ENCODE results near the gene LIMCH1.

LIMCH1 gene

DNA sequence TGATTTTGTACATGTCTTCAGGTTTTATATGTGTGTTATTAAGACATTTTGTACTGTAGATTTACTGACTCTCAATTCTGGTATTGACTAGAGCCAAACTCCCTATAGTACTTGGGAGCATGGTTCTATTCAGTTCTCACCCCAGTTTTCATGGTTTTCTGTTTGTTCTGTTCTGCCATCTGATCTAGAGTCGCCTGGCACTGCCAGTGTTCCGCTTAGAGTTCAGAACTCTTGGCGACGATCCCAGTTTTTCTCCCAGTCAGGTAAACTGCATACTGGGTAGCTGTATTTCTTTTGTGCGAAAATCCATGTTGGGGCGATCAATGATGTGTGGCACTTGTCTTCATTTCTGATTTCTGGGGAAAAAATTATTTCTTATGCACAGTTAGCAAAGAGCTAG is 132.6 kb downstream of the LIMCH1 start:
- Histone ChIP-seq H3K36me3 (ENCODE audit: control insufficient read depth, insufficient read depth, low read length) (no peaks in the 10 kb centered on the region), H3K9ac (ENCODE audit: low read length) (no peak overlapping the region), H4K5ac (ENCODE audit: low read length) (no peak overlapping the region), H3K4ac (ENCODE audit: low read depth, low read length) (no peak overlapping the region), H2BK5ac (ENCODE audit: low read length) (no peak overlapping the region), H2BK15ac (replicated peaks; ENCODE audit: low read depth) (no peak overlapping the region), H3K27me3 (ENCODE audit: insufficient read depth, low read length, poor library complexity) (no peaks in the 10 kb centered on the region), H3K23ac (ENCODE audit: low read length) (no peak overlapping the region), H3K79me1 (ENCODE audit: low read length) (no peaks in the 10 kb centered on the region), H3K27ac (ENCODE audit: low read depth, low read length) (no peak overlapping the region), H3K4me3 (ENCODE audit: low read length) (no peak overlapping the region), H3K4me1 (ENCODE audit: control insufficient read depth, low read depth, low read length) (no peaks in the 10 kb centered on the region), H4K8ac (ENCODE audit: low read depth, low read length) (no peak overlapping the region), H3K18ac (ENCODE audit: low read length) (no peak overlapping the region), H3K56ac (ENCODE audit: low read length) (no peak overlapping the region), H3K79me2 (ENCODE audit: control insufficient read depth, insufficient read depth, low read length) (no peaks in the 10 kb centered on the region), H2AK5ac (ENCODE audit: low read length) (no peak overlapping the region), H2BK120ac (ENCODE audit: low read depth, low read length) (no peak overlapping the region), H3K4me2 (ENCODE audit: low read length) (no peak overlapping the region)
- WGBS (ENCODE audit: extremely low coverage, insufficient coverage, low lambda C conversion rate), result no CpG with 5 or more reads among the region's 6 CpGs
- no peak for DNase-seq

DNA sequence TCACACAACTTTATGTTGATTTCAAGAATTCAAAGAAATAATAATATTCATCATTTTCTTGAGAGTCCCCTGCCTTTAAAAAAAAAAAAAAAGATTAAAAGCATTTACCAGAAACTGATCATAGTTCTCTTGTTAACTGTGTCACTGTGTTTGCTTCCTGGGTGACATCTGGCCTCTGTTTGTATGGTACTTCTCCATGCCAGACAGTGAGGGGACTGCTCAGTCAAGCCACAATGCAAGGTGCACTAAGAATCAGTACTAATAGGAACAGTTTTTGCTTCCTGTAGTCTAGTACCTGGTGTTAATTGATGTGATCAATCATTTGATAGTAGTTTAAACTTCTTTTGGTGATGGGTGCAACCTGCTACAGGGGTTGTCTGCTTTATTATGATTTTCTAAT is 133.0 kb downstream of the LIMCH1 start:
- no peak overlapping the region for H3K4me2 ChIP-seq (ENCODE audit: low read length)
- no peaks in the 10 kb centered on the region for H3K4me1 ChIP-seq (ENCODE audit: control insufficient read depth, low read depth, low read length)
- no peak overlapping the region for H3K27ac ChIP-seq (ENCODE audit: low read depth, low read length)
- H3K4me3 ChIP-seq (ENCODE audit: low read length), result no peak overlapping the region
- H2BK120ac ChIP-seq (ENCODE audit: low read depth, low read length), result no peak overlapping the region
- H2AK5ac ChIP-seq (ENCODE audit: low read length), result no peak overlapping the region
- H3K27me3 ChIP-seq (ENCODE audit: insufficient read depth, low read length, poor library complexity), result no peaks in the 10 kb centered on the region
- H3K36me3 ChIP-seq (ENCODE audit: control insufficient read depth, insufficient read depth, low read length), result no peaks in the 10 kb centered on the region
- H3K79me2 ChIP-seq (ENCODE audit: control insufficient read depth, insufficient read depth, low read length), result no peaks in the 10 kb centered on the region
- no peak overlapping the region for H2BK15ac ChIP-seq (replicated peaks; ENCODE audit: low read depth)
- H4K8ac ChIP-seq (ENCODE audit: low read depth, low read length), result no peak overlapping the region
- H3K4ac ChIP-seq (ENCODE audit: low read depth, low read length), result no peak overlapping the region
- DNase-seq, result no peak
- no peak overlapping the region for H3K9ac ChIP-seq (ENCODE audit: low read length)
- no peak overlapping the region for H3K56ac ChIP-seq (ENCODE audit: low read length)
- H2BK5ac ChIP-seq (ENCODE audit: low read length), result no peak overlapping the region
- no peak overlapping the region for H3K23ac ChIP-seq (ENCODE audit: low read length)
- no peaks in the 10 kb centered on the region for H3K79me1 ChIP-seq (ENCODE audit: low read length)
- H4K5ac ChIP-seq (ENCODE audit: low read length), result no peak overlapping the region
- no peak overlapping the region for H3K18ac ChIP-seq (ENCODE audit: low read length)

DNA sequence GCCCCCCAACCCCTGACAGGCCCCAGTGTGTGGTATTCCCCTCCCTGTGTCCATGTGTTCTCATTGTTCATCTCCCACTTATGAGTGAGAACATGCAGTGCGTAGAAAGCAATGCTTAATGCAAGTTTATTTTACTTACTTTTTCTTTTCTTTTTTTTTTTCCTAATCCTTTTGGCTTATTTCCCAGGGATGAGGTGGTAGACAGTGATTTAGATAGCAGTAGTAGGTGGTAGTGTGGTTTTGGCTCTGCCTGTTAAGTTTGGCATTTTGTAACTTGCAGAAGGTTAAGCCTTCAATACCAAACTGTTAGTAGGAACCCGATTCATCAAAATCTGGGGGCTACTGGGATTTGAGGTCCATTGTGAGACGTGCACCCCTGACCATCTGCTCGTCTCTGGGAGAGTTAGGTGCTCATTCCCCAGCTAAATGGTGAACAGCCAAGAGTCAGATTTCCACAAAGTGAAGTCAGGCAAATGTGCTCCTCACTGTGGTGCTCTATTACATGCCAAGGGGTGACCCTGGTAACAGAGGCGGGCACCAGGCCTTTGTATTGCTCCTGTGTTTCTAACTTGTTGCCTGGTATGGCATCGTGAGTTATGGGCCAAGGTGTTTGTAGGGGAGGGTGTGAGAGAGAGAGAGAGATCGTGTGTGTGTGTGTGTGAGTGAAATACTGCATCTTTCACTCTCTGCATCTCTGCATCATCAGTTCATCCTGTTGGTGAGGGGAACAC is 140.3 kb downstream of the LIMCH1 start:
- Histone ChIP-seq H4K5ac (ENCODE audit: low read length) (no peak overlapping the region), H3K56ac (ENCODE audit: low read length) (no peak overlapping the region)

DNA sequence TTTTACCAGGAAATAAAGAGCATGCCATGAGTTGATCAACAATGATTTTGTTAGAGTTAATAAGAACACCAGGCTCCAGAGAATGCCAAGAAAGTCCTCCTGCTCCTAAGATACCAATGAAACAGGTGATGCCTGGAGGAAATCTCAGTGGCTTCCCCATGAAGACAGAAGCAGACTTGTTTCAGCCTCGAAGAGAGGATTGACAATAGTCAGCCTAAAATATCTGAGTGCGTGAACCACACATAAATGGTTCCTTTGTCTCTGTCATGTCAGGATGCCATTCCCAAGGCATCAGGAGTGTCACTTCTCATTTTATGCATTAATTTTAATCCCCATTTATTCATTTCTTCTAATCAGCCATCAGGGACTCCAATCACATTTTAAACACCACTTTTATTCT is 141.0 kb downstream of the LIMCH1 start:
- H2BK15ac ChIP-seq (replicated peaks; ENCODE audit: low read depth), result no peak overlapping the region
- no peak overlapping the region for H3K18ac ChIP-seq (ENCODE audit: low read length)
- H3K9ac ChIP-seq (ENCODE audit: low read length), result no peak overlapping the region
- H3K27ac ChIP-seq (ENCODE audit: low read depth, low read length), result no peak overlapping the region
- H3K36me3 ChIP-seq (ENCODE audit: control insufficient read depth, insufficient read depth, low read length), result no peaks in the 10 kb centered on the region
- H2BK120ac ChIP-seq (ENCODE audit: low read depth, low read length), result no peak overlapping the region
- no peaks in the 10 kb centered on the region for H3K4me1 ChIP-seq (ENCODE audit: control insufficient read depth, low read depth, low read length)
- no peak overlapping the region for H3K56ac ChIP-seq (ENCODE audit: low read length)
- no peak overlapping the region for H3K4me3 ChIP-seq (ENCODE audit: low read length)
- H4K8ac ChIP-seq (ENCODE audit: low read depth, low read length), result no peak overlapping the region
- H3K23ac ChIP-seq (ENCODE audit: low read length), result no peak overlapping the region
- no peaks in the 10 kb centered on the region for H3K27me3 ChIP-seq (ENCODE audit: insufficient read depth, low read length, poor library complexity)
- H3K79me2 ChIP-seq (ENCODE audit: control insufficient read depth, insufficient read depth, low read length), result no peaks in the 10 kb centered on the region
- no peak overlapping the region for H2AK5ac ChIP-seq (ENCODE audit: low read length)
- H2BK5ac ChIP-seq (ENCODE audit: low read length), result no peak overlapping the region
- no peak overlapping the region for H4K5ac ChIP-seq (ENCODE audit: low read length)
- H3K79me1 ChIP-seq (ENCODE audit: low read length), result no peaks in the 10 kb centered on the region
- no peak overlapping the region for H3K4ac ChIP-seq (ENCODE audit: low read depth, low read length)
- no CpG with 5 or more reads among the region's 2 CpGs for WGBS (ENCODE audit: extremely low coverage, insufficient coverage, low lambda C conversion rate)
- no peak overlapping the region for H3K4me2 ChIP-seq (ENCODE audit: low read length)
- no peak for DNase-seq

More for the DNA sequence above, 140.3 kb downstream of the LIMCH1 start:
- Histone ChIP-seq H2BK15ac (replicated peaks; ENCODE audit: low read depth) (no peak overlapping the region), H3K36me3 (ENCODE audit: control insufficient read depth, insufficient read depth, low read length) (no peaks in the 10 kb centered on the region), H3K4me2 (ENCODE audit: low read length) (no peak overlapping the region), H2AK5ac (ENCODE audit: low read length) (no peak overlapping the region), H4K8ac (ENCODE audit: low read depth, low read length) (no peak overlapping the region), H3K4me3 (ENCODE audit: low read length) (no peak overlapping the region), H3K4me1 (ENCODE audit: control insufficient read depth, low read depth, low read length) (no peaks in the 10 kb centered on the region), H3K4ac (ENCODE audit: low read depth, low read length) (no peak overlapping the region), H2BK5ac (ENCODE audit: low read length) (no peak overlapping the region), H2BK120ac (ENCODE audit: low read depth, low read length) (no peak overlapping the region), H3K23ac (ENCODE audit: low read length) (no peak overlapping the region), H3K79me1 (ENCODE audit: low read length) (no peaks in the 10 kb centered on the region), H3K79me2 (ENCODE audit: control insufficient read depth, insufficient read depth, low read length) (no peaks in the 10 kb centered on the region), H3K27me3 (ENCODE audit: insufficient read depth, low read length, poor library complexity) (no peaks in the 10 kb centered on the region), H3K18ac (ENCODE audit: low read length) (no peak overlapping the region), H3K9ac (ENCODE audit: low read length) (no peak overlapping the region), H3K27ac (ENCODE audit: low read depth, low read length) (no peak overlapping the region)
- DNase-seq, result peak; percentile 8
- no CpG with 5 or more reads among the region's 7 CpGs for WGBS (ENCODE audit: extremely low coverage, insufficient coverage, low lambda C conversion rate)

DNA sequence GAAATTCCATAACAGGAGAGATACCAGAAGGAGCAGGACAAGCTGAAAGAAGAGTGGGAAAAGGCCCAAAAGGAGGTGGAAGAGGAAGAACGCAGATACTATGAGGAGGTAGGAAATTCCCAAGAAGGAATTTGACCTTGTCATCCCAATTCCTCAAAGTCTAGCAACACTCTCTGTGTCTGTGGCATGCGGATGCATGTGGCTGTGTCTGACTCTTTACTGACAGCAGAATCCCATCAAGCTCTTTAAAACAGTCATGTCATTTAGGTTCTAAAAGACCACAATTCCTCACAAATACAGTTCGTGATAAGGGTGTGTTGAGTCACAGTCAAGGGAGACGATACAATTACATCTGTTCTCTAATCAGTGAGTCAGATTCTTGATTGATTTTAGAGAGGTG is 142.0 kb downstream of the LIMCH1 start:
- H3K56ac ChIP-seq (ENCODE audit: low read length), result no peak overlapping the region
- no peak overlapping the region for H4K8ac ChIP-seq (ENCODE audit: low read depth, low read length)
- no peaks in the 10 kb centered on the region for H3K79me2 ChIP-seq (ENCODE audit: control insufficient read depth, insufficient read depth, low read length)
- no peak overlapping the region for H3K4me2 ChIP-seq (ENCODE audit: low read length)
- no peak overlapping the region for H2AK5ac ChIP-seq (ENCODE audit: low read length)
- DNase-seq, result peak; percentile 70
- H2BK120ac ChIP-seq (ENCODE audit: low read depth, low read length), result no peak overlapping the region
- H3K79me1 ChIP-seq (ENCODE audit: low read length), result no peaks in the 10 kb centered on the region
- H3K4me3 ChIP-seq (ENCODE audit: low read length), result no peak overlapping the region
- H3K4me1 ChIP-seq (ENCODE audit: control insufficient read depth, low read depth, low read length), result no peaks in the 10 kb centered on the region
- WGBS (ENCODE audit: extremely low coverage, insufficient coverage, low lambda C conversion rate), result no CpG with 5 or more reads among the region's 4 CpGs
- H3K18ac ChIP-seq (ENCODE audit: low read length), result no peak overlapping the region
- H3K27ac ChIP-seq (ENCODE audit: low read depth, low read length), result no peak overlapping the region
- H3K9ac ChIP-seq (ENCODE audit: low read length), result no peak overlapping the region
- no peak overlapping the region for H2BK5ac ChIP-seq (ENCODE audit: low read length)
- H3K4ac ChIP-seq (ENCODE audit: low read depth, low read length), result no peak overlapping the region
- H3K23ac ChIP-seq (ENCODE audit: low read length), result no peak overlapping the region
- no peaks in the 10 kb centered on the region for H3K36me3 ChIP-seq (ENCODE audit: control insufficient read depth, insufficient read depth, low read length)
- H3K27me3 ChIP-seq (ENCODE audit: insufficient read depth, low read length, poor library complexity), result no peaks in the 10 kb centered on the region
- no peak overlapping the region for H4K5ac ChIP-seq (ENCODE audit: low read length)
- no peak overlapping the region for H2BK15ac ChIP-seq (replicated peaks; ENCODE audit: low read depth)

DNA sequence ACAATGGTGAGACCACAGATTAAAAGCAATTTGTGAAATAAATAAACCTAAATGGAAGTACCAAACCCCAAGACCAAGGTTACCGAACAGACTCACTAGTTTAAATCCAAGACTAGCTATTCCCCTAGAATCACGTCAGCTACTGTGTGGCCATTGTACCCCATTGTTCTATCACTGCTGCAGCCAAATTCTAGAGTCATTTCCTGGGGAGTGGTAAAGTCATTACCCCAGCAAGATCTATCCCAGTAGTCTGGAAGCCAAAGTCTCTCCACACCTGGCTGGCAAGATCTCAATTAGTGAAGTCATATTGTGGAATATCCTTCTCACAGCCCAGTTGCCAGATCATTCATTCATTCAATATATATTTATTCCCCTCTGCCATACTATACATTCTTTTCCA is 143.1 kb downstream of the LIMCH1 start:
- no peak overlapping the region for H2BK5ac ChIP-seq (ENCODE audit: low read length)
- H3K4ac ChIP-seq (ENCODE audit: low read depth, low read length), result no peak overlapping the region

More for the DNA sequence above, 143.1 kb downstream of the LIMCH1 start:
- no peak overlapping the region for H3K18ac ChIP-seq (ENCODE audit: low read length)
- H3K36me3 ChIP-seq (ENCODE audit: control insufficient read depth, insufficient read depth, low read length), result no peaks in the 10 kb centered on the region
- no peak overlapping the region for H2BK15ac ChIP-seq (replicated peaks; ENCODE audit: low read depth)
- H3K23ac ChIP-seq (ENCODE audit: low read length), result no peak overlapping the region
- no peak overlapping the region for H4K8ac ChIP-seq (ENCODE audit: low read depth, low read length)
- WGBS (ENCODE audit: extremely low coverage, insufficient coverage, low lambda C conversion rate), result no CpG with 5 or more reads among the region's 2 CpGs
- no peak overlapping the region for H4K5ac ChIP-seq (ENCODE audit: low read length)
- no peaks in the 10 kb centered on the region for H3K79me1 ChIP-seq (ENCODE audit: low read length)
- H3K4me1 ChIP-seq (ENCODE audit: control insufficient read depth, low read depth, low read length), result no peaks in the 10 kb centered on the region
- no peak overlapping the region for H2BK120ac ChIP-seq (ENCODE audit: low read depth, low read length)
- no peaks in the 10 kb centered on the region for H3K27me3 ChIP-seq (ENCODE audit: insufficient read depth, low read length, poor library complexity)
- H3K4me3 ChIP-seq (ENCODE audit: low read length), result no peak overlapping the region
- DNase-seq, result no peak
- no peaks in the 10 kb centered on the region for H3K79me2 ChIP-seq (ENCODE audit: control insufficient read depth, insufficient read depth, low read length)
- H3K9ac ChIP-seq (ENCODE audit: low read length), result no peak overlapping the region
- H3K56ac ChIP-seq (ENCODE audit: low read length), result no peak overlapping the region
- H3K27ac ChIP-seq (ENCODE audit: low read depth, low read length), result no peak overlapping the region
- no peak overlapping the region for H3K4me2 ChIP-seq (ENCODE audit: low read length)
- H2AK5ac ChIP-seq (ENCODE audit: low read length), result no peak overlapping the region

All from mesendoderm (in vitro differentiated cells).